Activated CD8-positive, alpha-beta T cell treated with anti-CD3 and anti-CD28 coated beads for 36 hours (primary cell): ENCODE data around the gene ORC4. TPM values are rescaled to one million over a fixed set of nuclear protein-coding genes. Genes with fewer than 3 reads are reported as not detected.
"Not testable (repeated sequence)": the region's sequence is repeated elsewhere in the genome, so short reads cannot be mapped to it uniquely, and the experiment has no call there.

Source experiments
- ATAC-seq: fragments of 200-7000 bp; cut with Tn5 transposase; one replicate; pipeline ENCODE4 v1.10.0; 2021; ENCODE audit warnings: mild to moderate bottlenecking, moderate library complexity
- CTCF ChIA-PET: fragments of 350-600 bp; sonication (Branson Sonifier 250); formaldehyde crosslinking; loops from one replicate; lab custom pipeline; 2021; ENCODE audit warnings: antibody characterized with exemption; lab: Charles Lee
- POLR2A ChIA-PET: fragments of 350-600 bp; sonication (Branson Sonifier 250); formaldehyde crosslinking; loops from one replicate; lab custom pipeline; 2021; ENCODE audit warnings: antibody characterized with exemption; lab: Charles Lee
- DNase-seq: peaks from one replicate; pipeline ENCODE4 v3.0.0-alpha.2; 2020
- H3K27ac Mint-ChIP-seq: one replicate; pipeline ENCODE4 v1.8.0; 2021; ENCODE audit warnings: mild to moderate bottlenecking, mixed read lengths
- H3K27me3 Mint-ChIP-seq: one replicate; pipeline ENCODE4 v1.8.0; 2021; ENCODE audit warnings: mixed read lengths
- H3K36me3 Mint-ChIP-seq: one replicate; pipeline ENCODE4 v1.8.0; 2021; ENCODE audit warnings: low read depth, mixed read lengths
- H3K4me1 Mint-ChIP-seq: one replicate; pipeline ENCODE4 v1.8.0; 2021; ENCODE audit warnings: low read depth, mixed read lengths
- H3K4me3 Mint-ChIP-seq: one replicate; pipeline ENCODE4 v1.8.0; 2021; ENCODE audit warnings: mild to moderate bottlenecking, moderate library complexity, mixed read lengths
- H3K9me3 Mint-ChIP-seq: one replicate; pipeline ENCODE4 v1.8.0; 2021; ENCODE audit warnings: mixed read lengths
- CTCF ChIP-seq: fragments of 200-600 bp; IDR thresholded peaks from one replicate; pipeline ENCODE4 v1.8.0; 2022; ENCODE audit warnings: antibody characterized with exemption, mild to moderate bottlenecking
- intact Hi-C: fragments of 100-400 bp; cut with micrococcal nuclease; formaldehyde crosslinking; loops from one replicate; pipeline ENCODE4 v1.10.0; 2022
- total RNA-seq, 2 experiments: library from RNA; stranded (reverse); gene quantifications; one replicate each; pipeline ENCODE4 v1.2.3, GENCODE V29; 2021

ORC4 gene
- total RNA-seq, 2 experiments from 2014 or later, result 31.1 to 33.0 TPM

DNA sequence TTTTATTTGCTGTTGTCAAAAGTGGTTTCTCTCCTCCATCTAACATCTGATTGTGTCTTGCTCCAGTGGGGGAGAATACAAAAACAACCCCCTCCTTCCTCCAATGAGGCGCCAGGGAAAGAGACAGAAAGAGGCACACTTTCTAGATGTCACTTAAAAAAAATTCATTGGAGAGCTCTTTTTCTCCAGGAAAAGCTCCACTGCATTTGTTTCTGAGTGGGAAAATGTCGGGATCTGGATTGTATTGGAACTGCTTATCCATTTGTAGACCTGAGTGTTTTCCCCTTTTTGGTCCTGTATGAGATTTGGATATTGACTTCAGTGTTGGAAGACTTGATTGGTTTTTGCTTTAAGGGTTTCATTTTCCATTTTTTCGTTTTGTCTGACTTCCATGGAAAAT, 1.3 kb upstream of the ORC4 start:
- ATAC-seq (no peak), DNase-seq (no peak)
- Mint-ChIP-seq H3K27me3 (no peaks in the 10 kb centered on the region), H3K4me3 (peak overlapping the region; percentile 90), H3K9me3 (no peaks in the 10 kb centered on the region), H3K4me1 (peaks cover 47% of the 10 kb centered on the region), H3K27ac (peak overlapping the region; percentile 95), H3K36me3 (no peaks in the 10 kb centered on the region)
- intact Hi-C loops, result loop anchor here (10.0 kb wide), 1 partner anchor 623 kb away; the partner anchor contains the start of gene EPC2
- ChIA-PET CTCF (interaction anchor here (1.3 to 2.2 kb wide), 2 partner anchors 10 to 487 kb away, joined by 3 to 7 read pairs; no protein-coding TSS in a partner anchor), POLR2A (no interaction called here)
- no peak for TF ChIP-seq CTCF

GRCh38 chr2:148021059-148021861, 723 bp upstream of the ORC4 start, which contains the start of gene MBD5:
MBD5 (plus strand) TSS chr2:148021091.
- POLR2A ChIA-PET, result interaction anchor here (0.8 to 1.0 kb wide), 3 partner anchors 9 to 66 kb away, joined by 3 to 5 read pairs (median 4); no protein-coding TSS in a partner anchor
- CTCF ChIA-PET, result interaction anchor here (0.6 to 2.2 kb wide), 6 partner anchors 8 to 657 kb away, joined by 3 to 7 read pairs (median 4); no protein-coding TSS in a partner anchor
- H3K4me1 Mint-ChIP-seq, result peaks cover 48% of the 10 kb centered on the region
- no peaks in the 10 kb centered on the region for H3K27me3 Mint-ChIP-seq
- ATAC-seq (peak; percentile 62), DNase-seq (peak; percentile 69)
- peaks cover under 1% of the 10 kb centered on the region for H3K36me3 Mint-ChIP-seq
- H3K27ac Mint-ChIP-seq, result peak within 1 kb of the TSS; percentile 95
- TF ChIP-seq CTCF, result no peak
- no peaks in the 10 kb centered on the region for H3K9me3 Mint-ChIP-seq
- intact Hi-C loops, result loop anchor here (10.0 kb wide), 1 partner anchor 624 kb away; the partner anchor contains the start of gene EPC2
- peak within 1 kb of the TSS; percentile 90 for H3K4me3 Mint-ChIP-seq

GRCh38 chr2:148014616-148015015, 5.9 kb downstream of the ORC4 start:
- Mint-ChIP-seq H3K4me3 (no peak overlapping the region), H3K27ac (no peak overlapping the region), H3K9me3 (peaks cover 3% of the 10 kb centered on the region), H3K4me1 (peaks cover 51% of the 10 kb centered on the region), H3K27me3 (no peaks in the 10 kb centered on the region), H3K36me3 (peaks cover 13% of the 10 kb centered on the region)
- ATAC-seq (no peak), DNase-seq (no peak)
- ChIA-PET POLR2A (no interaction called here), CTCF (interaction anchor here (1.3 kb wide), 1 partner anchor 25 kb away, joined by 7 read pairs; no protein-coding TSS in a partner anchor)
- intact Hi-C loops, result no loop called here
- TF ChIP-seq CTCF, result no peak

GRCh38 chr2:148013876-148014275, 6.7 kb downstream of the ORC4 start:
- intact Hi-C loops, result no loop called here
- Mint-ChIP-seq H3K27ac (no peak overlapping the region), H3K27me3 (no peaks in the 10 kb centered on the region), H3K4me1 (peaks cover 49% of the 10 kb centered on the region), H3K36me3 (peaks cover 13% of the 10 kb centered on the region), H3K4me3 (no peak overlapping the region), H3K9me3 (peaks cover 5% of the 10 kb centered on the region)
- DNase-seq (no peak), ATAC-seq (no peak)
- no peak for TF ChIP-seq CTCF
- ChIA-PET POLR2A (no interaction called here), CTCF (interaction anchor here (1.3 kb wide), 1 partner anchor 24 kb away, joined by 7 read pairs; no protein-coding TSS in a partner anchor)

- POLR2A ChIA-PET, H3K4me3 Mint-ChIP-seq, ATAC-seq, DNase-seq, H3K27me3 Mint-ChIP-seq, H3K27ac Mint-ChIP-seq, intact Hi-C loops: not testable (repeated sequence)
- CTCF ChIA-PET, result interaction anchor here (1.7 kb wide), 1 partner anchor 18 kb away, joined by 5 read pairs; no protein-coding TSS in a partner anchor
- peaks cover 23% of the 10 kb centered on the region for H3K9me3 Mint-ChIP-seq
- peaks cover 34% of the 10 kb centered on the region for H3K4me1 Mint-ChIP-seq
- peaks cover 31% of the 10 kb centered on the region for H3K36me3 Mint-ChIP-seq
These were observed 12.1 kb downstream of the ORC4 start for GRCh38 chr2:148008411-148008810.
